ENCODE data around the gene HNF4A. TPM values are rescaled to one million over a fixed set of nuclear protein-coding genes. Genes with fewer than 3 reads are reported as not detected.
A peak's percentile ranks its signal among the peaks of the same experiment; 100 is the strongest.

Gene HNF4A
- total and polyA plus RNA-seq, 2 of the 13 experiments (the other 11 are each of a cell fraction or from before 2014, with no cell fraction given) = 80.9 to 169 TPM

DNA sequence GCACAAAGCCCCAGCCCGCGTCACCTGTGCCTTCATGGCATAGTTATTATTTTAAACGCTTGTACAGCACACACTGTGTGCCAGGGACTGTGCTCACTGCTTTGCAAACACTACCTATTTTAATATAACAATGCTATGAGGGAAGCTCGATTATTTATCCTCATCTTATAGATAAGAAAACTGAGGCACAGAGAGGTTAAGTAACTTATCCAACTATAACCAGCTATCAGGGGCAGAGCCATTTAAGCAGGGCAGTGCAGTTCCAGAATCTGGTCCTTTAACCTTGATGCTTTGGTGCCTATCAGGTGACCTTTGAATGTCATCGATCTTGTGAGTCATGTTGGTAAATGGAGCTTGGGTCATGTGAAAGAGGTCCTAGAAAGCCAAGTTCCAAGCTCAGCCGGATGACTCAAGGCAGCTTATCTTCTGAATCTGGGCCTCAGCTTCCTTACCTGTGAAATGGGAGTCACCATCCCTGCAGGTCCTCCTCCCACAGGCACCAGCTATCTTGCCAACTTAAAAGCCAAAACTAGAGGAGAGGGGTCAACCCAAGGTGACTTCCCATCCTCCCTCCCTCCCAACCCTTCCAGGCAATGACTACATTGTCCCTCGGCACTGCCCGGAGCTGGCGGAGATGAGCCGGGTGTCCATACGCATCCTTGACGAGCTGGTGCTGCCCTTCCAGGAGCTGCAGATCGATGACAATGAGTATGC lies 63.8 kb downstream of the HNF4A start (continued):
- TF ChIP-seq, protein P1, sequence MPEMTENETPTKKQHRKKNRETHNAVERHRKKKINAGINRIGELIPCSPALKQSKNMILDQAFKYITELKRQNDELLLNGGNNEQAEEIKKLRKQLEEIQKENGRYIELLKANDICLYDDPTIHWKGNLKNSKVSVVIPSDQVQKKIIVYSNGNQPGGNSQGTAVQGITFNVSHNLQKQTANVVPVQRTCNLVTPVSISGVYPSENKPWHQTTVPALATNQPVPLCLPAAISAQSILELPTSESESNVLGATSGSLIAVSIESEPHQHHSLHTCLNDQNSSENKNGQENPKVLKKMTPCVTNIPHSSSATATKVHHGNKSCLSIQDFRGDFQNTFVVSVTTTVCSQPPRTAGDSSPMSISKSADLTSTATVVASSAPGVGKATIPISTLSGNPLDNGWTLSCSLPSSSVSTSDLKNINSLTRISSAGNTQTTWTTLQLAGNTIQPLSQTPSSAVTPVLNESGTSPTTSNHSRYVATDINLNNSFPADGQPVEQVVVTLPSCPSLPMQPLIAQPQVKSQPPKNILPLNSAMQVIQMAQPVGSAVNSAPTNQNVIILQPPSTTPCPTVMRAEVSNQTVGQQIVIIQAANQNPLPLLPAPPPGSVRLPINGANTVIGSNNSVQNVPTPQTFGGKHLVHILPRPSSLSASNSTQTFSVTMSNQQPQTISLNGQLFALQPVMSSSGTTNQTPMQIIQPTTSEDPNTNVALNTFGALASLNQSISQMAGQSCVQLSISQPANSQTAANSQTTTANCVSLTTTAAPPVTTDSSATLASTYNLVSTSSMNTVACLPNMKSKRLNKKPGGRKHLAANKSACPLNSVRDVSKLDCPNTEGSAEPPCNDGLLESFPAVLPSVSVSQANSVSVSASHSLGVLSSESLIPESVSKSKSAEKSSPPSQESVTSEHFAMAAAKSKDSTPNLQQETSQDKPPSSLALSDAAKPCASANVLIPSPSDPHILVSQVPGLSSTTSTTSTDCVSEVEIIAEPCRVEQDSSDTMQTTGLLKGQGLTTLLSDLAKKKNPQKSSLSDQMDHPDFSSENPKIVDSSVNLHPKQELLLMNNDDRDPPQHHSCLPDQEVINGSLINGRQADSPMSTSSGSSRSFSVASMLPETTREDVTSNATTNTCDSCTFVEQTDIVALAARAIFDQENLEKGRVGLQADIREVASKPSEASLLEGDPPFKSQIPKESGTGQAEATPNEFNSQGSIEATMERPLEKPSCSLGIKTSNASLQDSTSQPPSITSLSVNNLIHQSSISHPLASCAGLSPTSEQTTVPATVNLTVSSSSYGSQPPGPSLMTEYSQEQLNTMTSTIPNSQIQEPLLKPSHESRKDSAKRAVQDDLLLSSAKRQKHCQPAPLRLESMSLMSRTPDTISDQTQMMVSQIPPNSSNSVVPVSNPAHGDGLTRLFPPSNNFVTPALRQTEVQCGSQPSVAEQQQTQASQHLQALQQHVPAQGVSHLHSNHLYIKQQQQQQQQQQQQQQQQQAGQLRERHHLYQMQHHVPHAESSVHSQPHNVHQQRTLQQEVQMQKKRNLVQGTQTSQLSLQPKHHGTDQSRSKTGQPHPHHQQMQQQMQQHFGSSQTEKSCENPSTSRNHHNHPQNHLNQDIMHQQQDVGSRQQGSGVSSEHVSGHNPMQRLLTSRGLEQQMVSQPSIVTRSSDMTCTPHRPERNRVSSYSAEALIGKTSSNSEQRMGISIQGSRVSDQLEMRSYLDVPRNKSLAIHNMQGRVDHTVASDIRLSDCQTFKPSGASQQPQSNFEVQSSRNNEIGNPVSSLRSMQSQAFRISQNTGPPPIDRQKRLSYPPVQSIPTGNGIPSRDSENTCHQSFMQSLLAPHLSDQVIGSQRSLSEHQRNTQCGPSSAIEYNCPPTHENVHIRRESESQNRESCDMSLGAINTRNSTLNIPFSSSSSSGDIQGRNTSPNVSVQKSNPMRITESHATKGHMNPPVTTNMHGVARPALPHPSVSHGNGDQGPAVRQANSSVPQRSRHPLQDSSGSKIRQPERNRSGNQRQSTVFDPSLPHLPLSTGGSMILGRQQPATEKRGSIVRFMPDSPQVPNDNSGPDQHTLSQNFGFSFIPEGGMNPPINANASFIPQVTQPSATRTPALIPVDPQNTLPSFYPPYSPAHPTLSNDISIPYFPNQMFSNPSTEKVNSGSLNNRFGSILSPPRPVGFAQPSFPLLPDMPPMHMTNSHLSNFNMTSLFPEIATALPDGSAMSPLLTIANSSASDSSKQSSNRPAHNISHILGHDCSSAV (CRISPR knock-in tag; IDR thresholded peaks at IDR 0.05; ENCODE audit: borderline replicate concordance) = 0 out of 2 replicates have a peak, but pooled peaks have one; percentile 93
- TF ChIP-seq ATF1 (CRISPR knock-in tag; IDR thresholded peaks at IDR 0.05) (no peak), HOXA3 (CRISPR knock-in tag; IDR thresholded peaks at IDR 0.05) (peak; percentile 87), RORA (CRISPR knock-in tag; IDR thresholded peaks at IDR 0.05) (no peak), HMGA1 (CRISPR knock-in tag; conservative IDR thresholded peaks at IDR 0.05) (no peak), ZNF432 (CRISPR knock-in tag; IDR thresholded peaks at IDR 0.05; ENCODE audit: borderline replicate concordance) (no peak), ZBTB42 (CRISPR knock-in tag; IDR thresholded peaks at IDR 0.05) (no peak), STAT5B (CRISPR knock-in tag; IDR thresholded peaks at IDR 0.05) (no peak), ZNF782 (CRISPR knock-in tag; IDR thresholded peaks at IDR 0.05; ENCODE audit: borderline replicate concordance) (no peak; the same call in 1 of the 2 replicates), ZFAT (CRISPR knock-in tag; conservative IDR thresholded peaks at IDR 0.05) (no peak), SP5 (CRISPR knock-in tag; IDR thresholded peaks at IDR 0.05; ENCODE audit: borderline replicate concordance, low read depth) (peak; percentile 20; the same call in 1 of the 2 replicates)
- TF ChIP-seq, protein P2, sequence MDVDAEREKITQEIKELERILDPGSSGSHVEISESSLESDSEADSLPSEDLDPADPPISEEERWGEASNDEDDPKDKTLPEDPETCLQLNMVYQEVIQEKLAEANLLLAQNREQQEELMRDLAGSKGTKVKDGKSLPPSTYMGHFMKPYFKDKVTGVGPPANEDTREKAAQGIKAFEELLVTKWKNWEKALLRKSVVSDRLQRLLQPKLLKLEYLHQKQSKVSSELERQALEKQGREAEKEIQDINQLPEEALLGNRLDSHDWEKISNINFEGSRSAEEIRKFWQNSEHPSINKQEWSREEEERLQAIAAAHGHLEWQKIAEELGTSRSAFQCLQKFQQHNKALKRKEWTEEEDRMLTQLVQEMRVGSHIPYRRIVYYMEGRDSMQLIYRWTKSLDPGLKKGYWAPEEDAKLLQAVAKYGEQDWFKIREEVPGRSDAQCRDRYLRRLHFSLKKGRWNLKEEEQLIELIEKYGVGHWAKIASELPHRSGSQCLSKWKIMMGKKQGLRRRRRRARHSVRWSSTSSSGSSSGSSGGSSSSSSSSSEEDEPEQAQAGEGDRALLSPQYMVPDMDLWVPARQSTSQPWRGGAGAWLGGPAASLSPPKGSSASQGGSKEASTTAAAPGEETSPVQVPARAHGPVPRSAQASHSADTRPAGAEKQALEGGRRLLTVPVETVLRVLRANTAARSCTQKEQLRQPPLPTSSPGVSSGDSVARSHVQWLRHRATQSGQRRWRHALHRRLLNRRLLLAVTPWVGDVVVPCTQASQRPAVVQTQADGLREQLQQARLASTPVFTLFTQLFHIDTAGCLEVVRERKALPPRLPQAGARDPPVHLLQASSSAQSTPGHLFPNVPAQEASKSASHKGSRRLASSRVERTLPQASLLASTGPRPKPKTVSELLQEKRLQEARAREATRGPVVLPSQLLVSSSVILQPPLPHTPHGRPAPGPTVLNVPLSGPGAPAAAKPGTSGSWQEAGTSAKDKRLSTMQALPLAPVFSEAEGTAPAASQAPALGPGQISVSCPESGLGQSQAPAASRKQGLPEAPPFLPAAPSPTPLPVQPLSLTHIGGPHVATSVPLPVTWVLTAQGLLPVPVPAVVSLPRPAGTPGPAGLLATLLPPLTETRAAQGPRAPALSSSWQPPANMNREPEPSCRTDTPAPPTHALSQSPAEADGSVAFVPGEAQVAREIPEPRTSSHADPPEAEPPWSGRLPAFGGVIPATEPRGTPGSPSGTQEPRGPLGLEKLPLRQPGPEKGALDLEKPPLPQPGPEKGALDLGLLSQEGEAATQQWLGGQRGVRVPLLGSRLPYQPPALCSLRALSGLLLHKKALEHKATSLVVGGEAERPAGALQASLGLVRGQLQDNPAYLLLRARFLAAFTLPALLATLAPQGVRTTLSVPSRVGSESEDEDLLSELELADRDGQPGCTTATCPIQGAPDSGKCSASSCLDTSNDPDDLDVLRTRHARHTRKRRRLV (CRISPR knock-in tag; IDR thresholded peaks at IDR 0.05) = no peak
- TF ChIP-seq, protein P3, sequence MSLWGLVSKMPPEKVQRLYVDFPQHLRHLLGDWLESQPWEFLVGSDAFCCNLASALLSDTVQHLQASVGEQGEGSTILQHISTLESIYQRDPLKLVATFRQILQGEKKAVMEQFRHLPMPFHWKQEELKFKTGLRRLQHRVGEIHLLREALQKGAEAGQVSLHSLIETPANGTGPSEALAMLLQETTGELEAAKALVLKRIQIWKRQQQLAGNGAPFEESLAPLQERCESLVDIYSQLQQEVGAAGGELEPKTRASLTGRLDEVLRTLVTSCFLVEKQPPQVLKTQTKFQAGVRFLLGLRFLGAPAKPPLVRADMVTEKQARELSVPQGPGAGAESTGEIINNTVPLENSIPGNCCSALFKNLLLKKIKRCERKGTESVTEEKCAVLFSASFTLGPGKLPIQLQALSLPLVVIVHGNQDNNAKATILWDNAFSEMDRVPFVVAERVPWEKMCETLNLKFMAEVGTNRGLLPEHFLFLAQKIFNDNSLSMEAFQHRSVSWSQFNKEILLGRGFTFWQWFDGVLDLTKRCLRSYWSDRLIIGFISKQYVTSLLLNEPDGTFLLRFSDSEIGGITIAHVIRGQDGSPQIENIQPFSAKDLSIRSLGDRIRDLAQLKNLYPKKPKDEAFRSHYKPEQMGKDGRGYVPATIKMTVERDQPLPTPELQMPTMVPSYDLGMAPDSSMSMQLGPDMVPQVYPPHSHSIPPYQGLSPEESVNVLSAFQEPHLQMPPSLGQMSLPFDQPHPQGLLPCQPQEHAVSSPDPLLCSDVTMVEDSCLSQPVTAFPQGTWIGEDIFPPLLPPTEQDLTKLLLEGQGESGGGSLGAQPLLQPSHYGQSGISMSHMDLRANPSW (CRISPR knock-in tag; IDR thresholded peaks at IDR 0.05; ENCODE audit: borderline replicate concordance) = no peak
